HG03196 (cell line): ENCODE results near the gene ABCC6.

ENCODE experiments used
- ATAC-seq: cut with Tn5 transposase; IDR thresholded peaks from one replicate; pipeline ENCODE4 v1.9.1; 2021; ENCODE audit not compliant: unreplicated experiment

Gene ABCC6

GRCh38 chr16:16143931-16144330 lies 79.4 kb downstream of the ABCC6 start:
- ATAC-seq: no peak

- ATAC-seq: no peak
These were observed 80.1 kb downstream of the ABCC6 start for GRCh38 chr16:16143038-16143763.

- ATAC-seq: no peak
These were observed 81.4 kb downstream of the ABCC6 start for GRCh38 chr16:16141784-16142396.

DNA sequence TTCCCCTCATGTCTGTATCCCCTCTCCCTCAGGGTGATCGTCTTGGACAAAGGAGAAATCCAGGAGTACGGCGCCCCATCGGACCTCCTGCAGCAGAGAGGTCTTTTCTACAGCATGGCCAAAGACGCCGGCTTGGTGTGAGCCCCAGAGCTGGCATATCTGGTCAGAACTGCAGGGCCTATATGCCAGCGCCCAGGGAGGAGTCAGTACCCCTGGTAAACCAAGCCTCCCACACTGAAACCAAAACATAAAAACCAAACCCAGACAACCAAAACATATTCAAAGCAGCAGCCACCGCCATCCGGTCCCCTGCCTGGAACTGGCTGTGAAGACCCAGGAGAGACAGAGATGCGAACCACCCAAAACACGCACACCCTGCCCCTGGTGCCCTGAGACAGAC lies 82.2 kb downstream of the ABCC6 start:
- ATAC-seq: no peak

DNA sequence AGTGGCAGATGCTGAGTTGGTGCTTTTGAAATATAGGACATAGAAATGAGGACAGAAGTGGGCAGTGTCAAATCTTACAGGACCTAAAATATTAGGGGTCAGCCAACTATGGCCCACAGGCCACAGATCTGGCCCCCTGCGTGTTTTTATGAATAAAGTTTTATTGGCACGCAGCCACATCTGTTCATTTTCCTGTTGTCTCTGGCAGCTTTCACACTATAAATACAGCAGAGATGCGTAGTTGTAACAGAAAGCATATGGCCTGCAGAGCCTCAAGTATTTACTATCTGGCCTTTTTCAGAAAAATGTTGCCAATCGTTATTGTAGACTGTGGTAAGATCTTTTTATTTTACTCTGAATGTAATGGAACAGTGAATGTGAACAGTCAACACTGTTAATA lies 82.8 kb downstream of the ABCC6 start:
- no peak for ATAC-seq

DNA sequence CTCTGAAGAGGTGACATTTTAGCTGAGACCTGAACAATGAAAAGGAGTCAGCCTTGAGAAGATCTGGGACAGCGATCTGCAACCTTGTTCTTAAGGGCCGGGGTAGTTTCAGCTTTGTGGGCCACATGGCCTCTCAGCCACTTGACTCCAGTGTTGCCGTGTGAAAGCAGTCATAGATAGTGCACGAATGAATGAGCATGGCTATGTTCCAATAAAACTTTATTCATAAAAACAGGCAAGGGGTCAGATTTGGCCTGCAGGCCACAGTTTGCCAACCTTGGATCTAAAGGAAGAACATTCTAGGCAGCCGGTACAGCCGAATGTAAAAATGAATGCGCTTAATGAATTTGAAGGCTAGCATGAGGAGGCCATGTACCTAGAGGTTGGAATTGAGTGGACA lies 83.5 kb downstream of the ABCC6 start:
- no peak for ATAC-seq

DNA sequence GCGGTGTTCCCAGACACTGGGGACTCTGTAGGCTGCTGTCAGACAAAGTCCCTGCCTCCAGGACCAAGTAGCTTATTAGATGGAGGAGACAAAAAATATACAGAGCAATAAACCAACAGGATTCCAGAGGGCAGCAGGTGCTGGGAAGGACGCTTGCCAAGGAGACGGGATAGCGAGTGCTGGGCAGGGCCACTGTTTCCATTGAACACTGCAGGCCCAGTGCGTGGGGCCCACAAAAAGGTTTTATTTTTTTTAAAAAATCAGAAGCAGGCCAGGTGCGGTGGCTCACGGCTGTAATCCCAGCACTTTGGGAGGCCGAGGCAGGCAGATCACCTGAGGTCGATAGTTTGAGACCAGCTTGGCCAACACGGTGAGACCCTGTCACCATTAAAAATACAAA lies 84.2 kb downstream of the ABCC6 start:
- ATAC-seq: no peak

- ATAC-seq: no peak
These were observed 85.2 kb downstream of the ABCC6 start for GRCh38 chr16:16138034-16138635.

- ATAC-seq: no peak
These were observed 86.2 kb downstream of the ABCC6 start for GRCh38 chr16:16137110-16137509.

DNA sequence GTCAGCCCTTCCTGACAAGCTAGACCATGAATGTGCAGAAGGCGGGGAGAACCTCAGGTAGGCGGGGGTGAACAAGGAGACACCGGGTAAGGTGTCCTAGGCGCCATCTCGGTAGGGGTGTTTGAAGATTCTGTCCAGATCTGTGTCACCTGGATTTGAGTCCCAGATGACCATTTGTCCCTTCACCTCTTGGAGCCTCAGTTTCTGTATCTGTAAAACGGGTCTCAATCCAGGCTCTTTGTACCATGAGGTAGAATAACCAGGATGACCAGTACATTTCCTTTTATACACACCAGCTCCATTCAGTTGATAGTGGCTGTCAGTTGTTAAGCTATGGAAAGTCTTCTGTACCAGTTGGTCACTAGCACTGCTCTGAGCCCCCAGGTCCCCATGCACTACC lies 86.7 kb downstream of the ABCC6 start:
- ATAC-seq: no peak

DNA sequence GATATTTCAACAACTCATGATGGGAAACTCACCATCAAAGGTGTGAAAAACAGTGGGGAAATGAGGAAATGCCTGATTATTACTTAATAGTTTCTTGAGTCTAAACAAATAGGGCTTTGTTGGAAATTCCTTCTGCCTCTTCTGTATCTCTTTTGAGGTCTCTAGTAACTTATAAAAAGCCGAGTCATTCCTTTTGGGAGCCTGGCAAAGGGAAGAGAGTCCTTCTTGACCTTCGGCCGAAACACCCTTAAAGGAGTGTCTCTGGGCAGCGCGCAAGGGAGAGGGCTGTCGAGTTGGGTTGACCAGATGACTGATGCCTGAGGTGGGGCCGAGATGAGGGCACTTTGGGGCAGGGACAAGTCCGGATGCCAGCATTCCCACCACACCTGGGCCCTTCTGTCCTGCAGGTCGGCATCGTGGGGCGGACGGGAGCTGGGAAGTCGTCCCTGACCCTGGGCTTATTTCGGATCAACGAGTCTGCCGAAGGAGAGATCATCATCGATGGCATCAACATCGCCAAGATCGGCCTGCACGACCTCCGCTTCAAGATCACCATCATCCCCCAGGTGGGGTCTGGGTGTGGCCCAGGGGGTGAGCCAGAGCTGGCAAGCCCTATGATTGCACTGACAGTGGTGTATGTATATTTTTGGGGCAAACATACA lies 89.2 kb downstream of the ABCC6 start:
- ATAC-seq: no peak

GRCh38 chr16:16131659-16132058 lies 91.6 kb downstream of the ABCC6 start:
- ATAC-seq: no peak

DNA sequence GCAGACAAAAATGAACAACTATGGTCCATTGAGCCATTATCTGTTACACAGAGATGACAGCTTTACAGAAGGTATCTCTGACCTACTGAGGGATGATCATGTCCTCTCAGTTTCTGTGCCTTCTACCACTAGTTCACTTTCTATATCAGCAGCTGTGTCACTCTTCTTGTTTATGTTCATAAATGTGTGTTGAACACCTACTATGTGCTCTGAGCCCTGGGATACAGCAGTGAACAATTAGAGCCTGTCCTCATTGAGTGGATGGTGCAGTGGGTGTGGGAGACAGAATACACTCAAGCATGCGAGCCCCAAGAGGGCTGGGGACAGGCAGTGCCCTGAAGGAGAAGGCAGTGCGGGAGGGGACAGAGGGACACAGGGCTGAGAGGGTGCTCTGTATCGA lies 92.1 kb downstream of the ABCC6 start:
- ATAC-seq: no peak

GRCh38 chr16:16127469-16128116 lies 95.7 kb downstream of the ABCC6 start:
- no peak for ATAC-seq

DNA sequence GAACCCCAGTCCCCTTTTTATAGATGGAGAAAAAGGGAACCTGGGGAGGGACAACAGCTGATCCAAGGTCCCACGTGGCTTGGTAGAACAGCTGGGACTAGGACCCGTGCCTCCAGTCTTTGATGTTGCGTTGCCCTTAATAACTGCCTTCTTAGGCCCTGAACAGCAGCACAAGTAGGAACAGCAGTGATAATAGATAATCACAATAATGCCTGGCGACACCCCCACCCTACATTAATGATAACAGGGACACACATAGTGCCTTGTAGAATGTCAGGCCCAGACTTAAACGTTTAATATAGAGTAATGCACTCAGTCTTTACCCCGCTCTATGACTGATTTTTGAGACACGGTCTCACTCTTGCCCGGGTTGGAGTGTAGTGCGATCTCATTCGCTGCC lies 96.4 kb downstream of the ABCC6 start:
- no peak for ATAC-seq

GRCh38 chr16:16124974-16125373 lies 98.3 kb downstream of the ABCC6 start:
- no peak for ATAC-seq

- ATAC-seq: no peak
These were observed 98.9 kb downstream of the ABCC6 start for GRCh38 chr16:16124438-16124837.

DNA sequence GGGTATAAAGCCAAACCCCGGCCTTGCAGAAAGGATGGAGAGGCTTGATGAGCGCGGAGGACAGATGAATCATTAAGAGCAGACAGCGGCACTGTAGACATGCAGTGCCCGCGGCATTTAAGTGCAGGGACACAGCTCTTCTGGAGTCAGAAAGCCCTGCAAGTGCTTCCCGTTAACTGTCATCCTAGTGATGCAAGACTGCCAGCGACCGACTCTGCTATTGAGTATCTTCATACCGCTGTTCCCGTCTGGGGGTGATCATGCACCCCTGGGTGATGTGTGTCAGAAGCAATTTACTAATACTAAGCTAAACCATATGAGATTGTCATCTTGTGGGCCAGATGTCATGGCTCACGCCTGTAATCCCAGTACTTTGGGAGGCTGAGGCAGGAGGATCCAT lies 101.0 kb downstream of the ABCC6 start:
- no peak for ATAC-seq

- no peak for ATAC-seq
These were observed 102.0 kb downstream of the ABCC6 start for GRCh38 chr16:16121185-16121727.

- ATAC-seq: no peak
These were observed 102.7 kb downstream of the ABCC6 start for GRCh38 chr16:16120382-16121184.

GRCh38 chr16:16120044-16120381 lies 103.3 kb downstream of the ABCC6 start:
- no peak for ATAC-seq
